NCI-H2081 treated with DMSO at 0.1 percent for 48 hours (cell line): ENCODE data around the gene COA8.

Source experiments
- DNase-seq: peaks from one replicate; lab custom pipeline; 2025; lab: John Stamatoyannopoulos, UW

Gene COA8

DNA sequence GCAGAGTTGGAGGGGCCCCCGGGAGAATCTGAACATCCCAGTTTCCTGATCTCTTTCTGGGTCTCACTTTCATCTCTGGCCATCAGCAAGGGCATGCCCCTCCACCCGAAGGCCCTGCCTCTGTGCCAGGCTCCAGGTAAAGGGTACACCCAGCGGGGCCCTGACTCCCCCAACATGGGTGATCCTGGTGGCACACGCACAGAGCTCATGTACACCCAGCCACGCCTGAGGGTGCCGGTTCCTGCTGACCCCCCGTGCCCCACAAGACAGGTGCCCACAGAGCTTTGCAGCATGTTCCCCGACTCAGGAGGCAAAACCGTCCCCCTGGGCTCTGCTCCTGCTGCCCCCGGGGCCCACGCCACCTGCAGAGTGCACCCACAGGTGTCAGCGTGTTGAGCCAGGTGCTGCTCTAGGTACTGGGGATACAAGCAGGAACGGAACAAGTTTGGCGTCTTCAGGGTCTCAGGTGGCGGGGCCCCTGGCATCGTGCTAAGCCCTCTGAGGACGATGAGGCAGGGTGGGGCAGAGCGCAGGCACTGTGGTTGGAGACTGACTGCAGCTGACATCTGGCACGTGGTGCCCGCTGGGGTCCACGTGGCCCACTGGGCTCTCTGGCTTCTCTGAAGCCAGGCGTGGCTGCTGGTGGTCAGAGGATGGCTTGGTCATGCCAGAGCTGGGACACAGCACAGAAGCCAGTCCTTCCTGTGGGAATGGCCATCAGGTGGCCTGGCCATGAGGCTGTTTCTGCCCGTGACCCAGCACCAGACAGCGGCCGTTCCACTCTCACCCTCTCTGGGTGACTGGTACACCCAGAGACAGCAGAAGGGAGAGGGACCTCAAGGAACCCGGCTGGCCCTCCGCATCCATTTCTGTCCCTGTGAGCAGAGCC, 14.1 kb upstream of the COA8 start:
- no peak for DNase-seq

DNA sequence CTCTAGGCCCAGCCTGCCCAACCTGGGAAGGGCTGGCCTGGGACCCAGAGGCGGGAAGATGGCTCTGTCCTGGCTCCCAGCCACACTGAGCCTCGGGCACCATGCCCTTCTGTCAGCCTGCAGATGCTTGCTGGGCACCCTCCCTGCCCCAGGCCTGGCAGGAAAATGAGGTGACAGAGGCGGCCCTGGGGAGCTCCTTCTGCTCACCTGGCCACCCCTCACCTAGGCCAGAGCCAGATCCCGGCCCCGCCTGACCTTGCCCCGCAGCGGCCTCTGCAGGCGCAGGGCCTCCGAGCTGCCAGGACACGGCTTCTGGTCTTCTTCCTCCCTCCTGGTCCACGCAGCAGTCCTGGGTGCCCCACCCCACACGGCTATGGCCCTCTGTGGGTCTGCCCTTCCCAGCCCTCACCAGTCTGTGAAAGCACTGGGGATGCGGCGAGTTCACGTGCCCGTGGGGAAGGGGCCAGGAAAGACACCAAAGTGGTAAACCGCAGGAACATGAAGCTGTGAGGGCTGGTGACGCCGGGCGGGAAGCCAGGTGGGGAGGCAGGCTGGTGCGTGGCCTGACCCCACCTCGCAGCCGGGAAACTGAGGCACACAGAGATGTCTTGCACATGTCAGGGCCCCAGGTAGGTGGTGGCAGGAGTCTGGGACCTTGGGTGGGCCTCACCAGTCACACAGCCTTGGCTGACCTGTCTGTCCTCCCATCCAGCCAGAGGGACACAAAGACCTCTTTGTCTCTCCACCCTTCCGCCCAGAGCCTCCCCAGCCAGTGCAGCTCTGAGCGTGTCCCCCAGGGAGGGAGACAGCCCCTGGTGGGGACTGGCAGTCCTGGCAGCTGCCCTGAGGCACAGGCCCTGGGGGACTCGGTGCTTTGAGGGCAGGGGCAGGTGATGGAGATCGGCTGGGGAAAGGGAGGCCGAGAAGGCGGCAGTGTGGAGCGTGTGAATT, 13.1 kb upstream of the COA8 start:
- DNase-seq, result no peak

DNA sequence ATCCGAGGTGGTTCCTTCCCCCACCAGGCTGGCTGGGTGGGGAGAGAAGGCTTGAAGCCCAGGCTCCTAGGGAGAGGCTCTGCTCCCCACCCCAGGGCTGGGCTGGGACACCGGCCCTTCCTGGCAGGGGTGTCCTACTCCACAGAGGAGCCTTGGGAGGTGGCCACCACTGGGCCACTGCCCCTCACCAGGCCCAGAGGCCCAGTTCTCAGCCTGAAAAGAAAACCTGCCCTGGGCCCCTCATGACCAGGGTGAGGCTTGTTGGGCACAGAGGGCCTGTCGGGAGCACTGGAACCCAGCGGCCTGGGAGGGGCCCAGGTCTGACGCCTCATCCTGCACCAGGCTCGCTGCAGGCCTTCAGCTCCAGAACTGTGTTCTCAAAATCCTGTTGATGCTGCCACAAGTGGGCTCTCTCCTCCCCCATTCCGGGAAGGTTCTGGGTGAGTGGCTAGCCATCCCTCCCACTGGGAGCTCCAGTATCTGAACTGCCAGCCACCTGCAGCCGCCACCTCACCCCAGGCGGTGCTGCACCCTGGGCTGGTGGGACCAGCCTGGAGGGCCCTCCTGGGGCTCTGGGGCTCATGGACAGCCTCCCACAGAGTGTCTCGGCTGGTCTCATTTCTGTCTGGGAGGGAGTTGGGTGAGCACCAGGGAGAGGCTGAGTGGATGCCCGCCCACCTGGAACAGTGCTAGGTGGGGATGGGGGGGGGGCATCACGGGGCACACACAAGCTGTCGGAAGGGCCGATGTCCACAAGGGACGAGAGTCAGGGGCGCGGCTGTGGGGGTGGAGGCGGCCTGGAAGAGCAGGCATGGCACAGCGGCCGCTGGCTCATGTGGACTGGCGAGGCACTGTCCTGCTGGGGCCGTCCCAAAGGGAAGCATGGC, 12.1 kb upstream of the COA8 start:
- DNase-seq, result no peak

DNA sequence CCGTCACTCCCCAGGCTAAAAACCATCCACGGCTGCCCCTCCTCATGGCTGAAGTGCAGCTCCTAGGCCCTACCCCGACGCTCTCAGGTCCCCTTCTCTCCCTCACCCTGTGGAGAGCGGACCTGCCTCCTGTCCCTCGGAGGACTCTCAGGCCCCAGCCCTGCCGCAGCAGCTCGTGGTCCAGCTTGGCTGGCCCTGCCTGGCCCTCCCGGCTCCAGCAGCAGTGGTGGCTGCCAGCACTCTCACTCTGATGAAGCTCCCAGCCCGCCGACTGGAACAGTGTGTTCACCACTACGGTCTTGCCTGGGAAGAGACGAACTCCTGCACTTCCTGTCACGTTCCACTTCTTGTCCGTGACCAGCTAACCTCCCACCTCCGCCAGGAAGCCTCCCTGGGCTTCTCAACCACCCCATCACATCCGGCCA, 11.4 kb upstream of the COA8 start:
- no peak for DNase-seq

DNA sequence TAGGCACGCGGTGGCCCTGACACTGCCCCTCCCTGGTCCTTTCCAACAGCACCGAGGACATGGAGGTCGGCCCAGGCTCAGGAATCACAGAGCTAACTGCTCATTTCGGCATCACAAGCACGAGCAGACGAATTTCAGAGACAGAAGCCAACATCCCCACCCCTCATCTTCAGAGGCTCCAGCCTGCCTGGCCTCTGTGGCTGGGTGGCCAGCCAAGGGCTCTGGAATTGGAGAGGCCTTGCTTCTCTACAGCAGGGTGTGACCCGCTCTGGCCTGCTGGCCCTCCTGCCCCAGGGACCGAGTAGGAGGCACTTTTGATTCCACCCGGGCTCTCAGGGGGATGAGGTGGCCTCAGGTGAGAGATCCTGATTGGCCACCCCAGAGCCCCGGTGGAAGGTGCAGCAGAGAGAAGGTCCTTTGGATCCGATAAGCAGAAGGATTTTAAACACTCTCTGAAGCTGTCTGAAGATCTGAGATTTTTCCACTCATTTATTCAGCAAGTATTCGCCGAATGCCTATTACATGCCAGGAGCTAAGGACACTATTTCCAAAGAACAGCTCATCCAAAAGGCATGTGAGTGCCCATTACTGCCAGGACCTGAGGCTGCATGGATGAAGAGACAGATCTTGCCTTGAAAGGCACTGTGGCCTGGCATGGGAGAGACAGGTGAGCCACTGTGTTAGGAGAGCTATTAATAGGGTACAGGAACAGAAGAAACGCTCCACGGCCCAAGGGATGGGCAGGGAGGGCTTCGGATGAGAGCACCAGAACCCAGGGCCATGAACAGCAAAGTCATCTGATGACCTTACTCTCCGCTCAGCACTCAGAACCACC, 10.5 kb upstream of the COA8 start:
- no peak for DNase-seq

DNA sequence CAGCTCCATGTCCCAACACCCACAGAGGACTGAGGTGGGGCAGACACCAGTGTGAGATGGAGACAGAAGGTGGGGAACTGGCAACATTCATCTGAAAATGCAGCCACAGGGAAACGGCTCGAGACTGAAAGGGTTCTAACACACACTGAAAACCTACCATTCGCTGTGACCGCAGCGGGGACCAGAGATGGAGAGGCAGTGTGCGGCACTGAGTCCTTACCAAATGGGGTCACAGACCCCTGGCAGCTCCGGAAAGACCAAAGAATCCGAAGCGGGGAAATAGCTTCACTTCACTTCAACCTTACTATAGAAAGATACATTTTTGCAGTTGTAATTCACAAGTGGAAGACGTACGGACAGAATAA, 9.9 kb upstream of the COA8 start:
- DNase-seq, result no peak

DNA sequence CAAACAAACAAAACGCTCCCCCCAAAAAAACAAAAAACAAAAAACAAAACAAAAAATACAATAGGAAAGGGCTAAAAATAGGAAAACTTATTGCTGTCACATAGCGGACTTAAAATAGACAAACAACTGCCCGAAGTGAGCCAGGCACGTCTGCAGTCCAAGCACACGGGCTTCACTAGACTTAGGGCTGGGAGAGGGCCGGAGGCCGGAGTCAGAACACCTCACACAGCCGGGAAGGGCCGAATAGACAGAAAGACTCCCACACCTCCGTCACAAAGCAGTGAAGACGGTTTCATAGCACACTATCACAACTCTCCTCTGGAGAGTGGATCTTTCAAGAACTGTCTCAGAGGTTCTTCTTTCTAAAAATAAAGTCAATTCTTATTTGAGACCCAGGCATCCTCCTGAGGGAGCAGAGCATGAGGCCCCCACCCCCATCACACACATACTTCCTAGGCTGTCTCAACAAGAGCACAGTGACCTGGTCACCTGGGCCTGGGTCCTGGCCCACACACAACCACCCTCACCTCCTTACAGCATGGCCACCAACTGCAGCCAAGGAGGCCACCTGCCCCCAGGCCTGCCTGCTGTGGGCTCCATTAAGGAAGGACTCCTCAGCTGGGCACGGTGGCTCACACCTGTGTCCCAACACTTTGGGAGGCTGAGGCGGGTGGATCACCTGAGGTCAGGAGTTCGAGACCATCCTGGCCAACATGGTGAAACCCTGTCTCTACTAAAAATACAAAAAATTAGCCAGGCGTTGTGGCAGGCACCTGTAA, 7.0 kb upstream of the COA8 start:
- no peak for DNase-seq

DNA sequence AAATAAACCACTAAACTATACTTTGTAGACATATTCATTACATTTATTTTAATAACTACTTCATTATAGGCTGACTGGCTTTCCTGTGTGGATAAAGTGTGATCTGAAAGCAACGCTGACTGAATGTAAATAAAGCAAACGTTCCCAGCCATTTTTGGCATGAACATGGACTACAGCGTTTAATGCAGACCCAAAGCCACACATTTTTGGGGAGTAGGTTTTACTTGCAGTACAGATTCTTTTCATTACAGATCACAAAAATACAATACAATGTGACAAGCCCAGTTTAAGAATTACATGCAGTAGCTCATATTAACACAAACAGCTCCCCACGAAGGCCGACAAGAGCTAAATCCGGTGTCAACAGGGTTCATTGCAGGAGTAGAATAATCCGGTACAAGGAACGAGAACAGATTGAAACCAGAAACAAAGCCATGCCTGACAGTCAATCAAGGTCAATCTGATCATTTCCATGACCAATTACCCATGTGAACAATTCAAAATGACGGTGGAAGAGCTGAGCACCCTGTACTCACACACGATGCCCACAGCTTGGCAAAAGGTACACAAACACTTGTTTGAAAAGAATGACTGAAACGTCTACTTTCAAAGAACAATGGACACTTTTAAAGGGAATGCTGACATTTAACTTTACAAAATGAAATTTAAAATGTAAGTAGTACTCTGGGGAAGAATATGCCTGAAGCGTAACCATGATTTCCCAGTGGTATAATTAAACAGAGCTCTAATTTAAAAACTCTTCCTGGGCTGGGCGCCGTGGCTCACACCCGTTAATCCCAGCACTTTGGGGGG, 5.6 kb upstream of the COA8 start:
- no peak for DNase-seq

DNA sequence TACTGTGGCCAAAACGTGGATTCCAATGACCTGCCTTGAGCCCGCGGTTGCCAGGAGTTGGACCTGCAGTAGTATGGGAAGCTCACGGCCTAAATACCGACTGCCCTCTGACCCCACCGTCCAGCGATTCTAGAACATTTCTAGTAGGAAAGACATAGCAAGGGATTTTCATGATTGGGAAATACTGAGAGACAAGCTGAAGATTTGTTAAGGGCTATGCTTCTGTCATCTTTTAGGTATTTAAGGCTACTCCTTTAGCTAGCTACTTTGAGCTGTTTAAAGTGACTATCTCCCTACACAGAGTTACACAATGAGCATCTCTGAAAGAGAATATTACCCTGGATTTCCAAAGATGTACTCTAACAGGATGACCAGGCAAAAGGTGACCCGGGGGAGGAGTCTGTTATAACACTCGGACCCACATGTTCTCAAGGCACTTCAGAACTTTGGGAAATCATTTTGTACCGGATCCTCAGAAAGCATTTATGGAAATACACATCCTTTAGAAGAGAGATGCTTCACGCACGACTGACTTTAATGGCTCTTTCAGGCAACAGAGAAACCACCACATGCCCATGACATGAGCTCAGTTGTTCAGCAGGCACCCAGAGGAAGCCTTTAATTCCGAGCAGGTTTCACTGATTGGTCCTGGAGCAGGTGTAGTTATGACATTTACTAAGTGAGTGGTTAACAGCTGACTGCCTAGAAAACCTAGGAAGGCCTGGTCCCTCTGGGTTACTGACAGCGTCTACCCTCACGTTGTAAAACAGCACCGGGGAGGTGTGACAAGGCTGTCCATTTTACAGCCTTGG, 4.5 kb upstream of the COA8 start:
- no peak for DNase-seq

DNA sequence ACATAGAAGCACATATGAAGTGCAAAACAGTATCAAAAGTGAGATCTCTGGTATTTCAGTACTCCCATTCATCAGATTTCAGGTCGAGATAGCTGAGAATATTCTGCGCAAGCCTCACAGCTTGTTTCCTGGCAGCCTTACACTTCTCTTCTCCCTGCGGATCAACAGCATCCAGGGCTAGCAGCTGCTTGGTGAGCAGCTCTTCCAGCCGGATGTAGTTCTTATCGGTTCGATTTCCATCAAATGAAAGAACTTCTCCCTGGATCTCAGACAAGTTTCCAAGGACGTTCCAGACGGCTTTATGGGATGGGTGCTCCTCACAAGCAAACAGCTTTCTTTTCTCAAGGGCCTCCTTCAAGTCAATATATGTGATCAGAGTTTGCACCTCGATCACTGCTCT, 3.0 kb upstream of the COA8 start:
- no peak for DNase-seq

DNA sequence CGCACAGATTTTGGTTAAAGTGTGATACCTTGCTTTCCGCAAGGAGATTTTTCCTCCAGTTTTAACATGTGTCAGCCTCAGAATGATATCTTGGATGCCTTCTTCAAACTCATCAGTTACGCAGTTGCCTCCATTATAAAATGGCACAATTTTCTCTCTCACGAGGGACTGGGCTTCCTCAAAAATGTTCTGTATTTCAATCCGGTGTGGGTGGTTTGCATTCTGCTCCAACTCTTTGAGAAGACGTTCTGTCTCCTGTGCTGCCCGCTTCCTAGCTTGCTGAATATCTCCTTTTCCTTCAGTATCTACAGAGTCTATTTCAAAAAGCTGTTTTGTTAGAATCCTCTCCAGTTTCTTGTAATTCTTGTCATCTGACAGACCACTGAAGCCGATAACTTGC, 2.1 kb upstream of the COA8 start:
- no peak for DNase-seq

DNA sequence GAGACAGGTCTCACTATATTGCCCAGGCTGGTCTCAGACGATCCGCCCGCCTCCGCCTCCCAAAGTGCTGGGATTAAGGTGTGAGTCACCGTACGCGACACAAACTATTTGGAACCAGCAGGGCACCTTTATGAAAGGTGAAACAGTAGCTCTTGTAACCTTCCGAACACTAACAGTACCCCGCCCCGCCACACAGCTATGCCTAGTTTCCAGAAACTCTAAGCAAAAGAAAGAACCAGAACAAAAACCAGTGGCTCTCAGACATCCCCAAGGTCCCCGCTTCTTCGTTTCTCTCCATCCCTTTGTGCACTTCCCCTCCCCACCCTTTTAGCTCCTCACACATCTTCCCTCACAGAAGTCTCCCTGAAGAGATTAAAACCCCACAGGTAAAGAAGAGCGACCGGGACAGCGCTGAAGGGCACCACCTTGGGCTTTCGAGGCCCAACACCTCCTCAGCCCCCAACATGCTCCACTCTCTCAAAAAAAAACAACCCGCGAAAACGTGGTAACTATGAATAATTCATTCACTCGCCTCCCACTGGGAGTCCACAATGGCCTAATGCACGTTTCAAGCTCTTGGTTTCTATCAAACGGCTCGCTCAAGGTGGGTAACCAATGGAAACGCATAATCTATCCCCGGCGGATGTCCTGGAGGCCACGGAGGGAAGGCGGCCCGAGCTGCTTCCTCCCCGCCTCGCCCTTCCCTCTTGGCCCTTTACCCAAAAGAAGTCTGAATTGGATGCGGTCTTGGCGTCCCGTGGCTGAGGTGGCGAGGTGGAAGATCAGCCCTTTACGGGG, 1.2 kb upstream of the COA8 start:
- DNase-seq, result no peak

DNA sequence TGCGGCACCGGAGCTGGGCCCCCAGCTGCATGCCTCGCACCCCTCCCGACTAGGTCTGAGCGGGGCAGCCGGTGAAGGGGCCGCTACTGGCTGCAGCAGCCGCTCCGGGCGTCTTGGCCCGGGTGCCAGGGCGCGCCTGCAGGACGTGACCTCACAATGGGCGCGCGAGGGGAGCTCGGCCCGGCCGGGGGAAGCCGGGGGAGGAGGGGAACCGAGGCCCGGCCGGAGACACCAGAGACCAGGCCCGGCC, 656 bp upstream of the COA8 start:
- DNase-seq, result no peak

DNA sequence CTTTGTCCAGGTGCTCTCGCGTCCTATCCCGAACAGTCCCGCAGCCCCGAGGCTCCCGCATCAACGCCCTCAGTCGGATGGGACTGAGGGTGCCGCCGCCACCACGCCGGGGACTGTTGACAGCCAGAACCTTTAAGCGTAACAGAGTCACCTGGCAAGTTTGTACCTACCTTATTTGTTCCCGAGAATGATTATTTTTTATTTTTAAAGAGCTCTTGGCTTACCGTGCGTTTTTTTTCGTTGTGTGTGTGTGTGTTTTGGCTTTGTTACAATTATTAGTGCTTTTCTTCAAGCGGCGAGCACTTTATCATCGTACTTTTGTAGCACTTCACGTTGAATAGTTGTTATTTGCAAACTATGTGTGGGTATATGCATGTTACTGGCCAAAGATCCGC, 463 bp downstream of the COA8 start:
- no peak for DNase-seq

DNA sequence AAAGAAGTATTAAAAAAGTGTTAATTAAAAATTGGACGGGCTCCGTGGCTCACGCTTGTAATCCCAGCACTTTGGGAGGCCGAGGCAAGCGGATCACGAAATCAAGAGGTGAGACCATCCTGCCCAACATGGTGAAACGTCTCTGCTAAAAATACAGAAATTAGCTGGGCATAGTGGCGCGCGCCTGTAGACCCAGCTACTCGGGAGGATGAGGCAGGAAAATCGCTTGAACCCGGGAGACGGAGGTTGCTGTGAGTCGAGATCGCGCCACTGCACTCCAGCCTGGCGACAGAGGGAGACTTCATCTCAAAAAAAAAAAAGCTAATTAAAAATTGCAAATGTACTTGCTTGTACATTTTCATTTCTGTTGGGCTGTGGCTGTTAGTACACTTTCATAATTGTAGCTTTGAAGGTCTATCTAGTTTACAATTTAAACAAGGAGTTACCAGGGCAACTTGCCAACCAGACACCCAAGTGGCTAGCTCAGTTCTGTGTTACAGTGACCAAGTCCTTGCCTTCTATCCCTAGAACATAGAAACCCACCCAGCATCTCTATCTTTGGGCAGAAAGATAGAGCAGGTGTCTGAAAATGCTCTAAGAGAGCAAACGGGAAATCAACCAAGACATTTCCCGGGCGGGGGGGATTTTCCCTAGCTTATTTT, 1.2 kb downstream of the COA8 start:
- DNase-seq, result no peak

DNA sequence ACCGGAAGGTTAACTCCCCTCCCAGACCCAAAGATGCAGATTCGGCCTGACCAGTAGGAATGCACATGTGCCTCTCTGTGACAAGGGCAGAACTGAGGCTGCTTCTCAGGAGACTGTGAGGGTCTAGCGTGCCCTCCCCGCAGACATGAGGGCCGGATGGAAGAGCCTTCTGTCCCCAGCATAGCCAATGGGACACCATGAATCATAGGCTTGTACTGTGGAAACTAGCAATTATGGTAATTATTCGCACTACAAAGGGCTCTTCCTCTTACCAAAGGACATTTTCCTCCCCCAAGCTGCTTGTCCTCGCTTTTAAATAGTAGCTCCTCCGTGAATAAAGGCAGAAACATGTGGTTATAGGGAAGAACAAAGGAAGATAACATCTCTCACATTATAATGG, 6.2 kb downstream of the COA8 start:
- DNase-seq, result peak; percentile 86

DNA sequence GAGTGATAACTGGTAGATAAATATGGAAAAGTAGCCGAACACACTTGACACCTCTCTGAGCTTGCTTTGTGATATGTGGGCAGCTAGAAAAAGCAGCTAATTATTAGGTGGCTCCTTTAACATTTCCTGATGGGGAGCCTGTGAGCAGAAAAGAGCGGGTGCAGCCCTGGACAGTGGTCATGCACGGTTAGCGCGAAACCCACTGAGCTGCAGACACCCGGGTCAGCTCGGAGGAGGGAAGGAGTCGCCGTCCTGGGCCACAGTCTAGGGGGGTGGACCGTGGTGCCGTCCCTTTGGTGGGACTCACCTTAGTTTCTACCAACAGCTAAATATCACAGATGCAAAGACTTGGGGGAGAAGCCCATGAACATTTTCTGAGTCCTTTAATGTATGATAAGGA, 6.6 kb downstream of the COA8 start:
- no peak for DNase-seq

DNA sequence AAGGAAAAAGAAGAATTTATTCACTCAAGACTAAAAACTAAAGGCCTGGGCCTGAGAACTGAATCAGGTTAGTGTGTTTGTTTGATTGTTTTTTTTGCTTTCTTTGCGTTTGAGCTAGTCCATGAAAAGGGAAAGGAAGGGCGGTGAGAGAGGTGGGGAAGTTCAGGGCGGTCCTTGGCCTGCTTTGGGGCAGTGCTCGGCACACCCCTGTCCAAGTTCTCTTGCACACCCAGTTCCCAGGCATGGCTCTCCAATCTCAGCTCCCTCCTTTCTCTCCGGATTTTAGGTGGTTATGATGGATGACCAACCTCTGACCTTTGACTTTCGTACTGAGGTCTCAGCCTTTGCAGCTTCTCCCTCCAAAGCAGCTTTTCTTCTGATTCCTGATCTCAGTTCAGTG, 11.3 kb downstream of the COA8 start:
- DNase-seq, result no peak
